HEK293 (cell line): ENCODE measurements around the gene DGKB.

Experiments used
- CTCF ChIA-PET: fragments of 350-600 bp; formaldehyde crosslinking; extraction: SDS; loops from one replicate; lab custom pipeline; 2021; ENCODE audit warnings: antibody characterized with exemption; lab: Yijun Ruan, JAX
- POLR2A ChIA-PET: fragments of 300-600 bp; formaldehyde crosslinking; extraction: SDS; loops from one replicate; lab custom pipeline; 2020; ENCODE audit warnings: antibody characterized with exemption, inconsistent platforms; lab: Yijun Ruan, JAX
- H3K27ac ChIP-seq: fragments of 200-500 bp; sonication (Bioruptor generic); 2 replicates; pipeline ENCODE4 v1.5.1; 2014; ENCODE audit warnings: low read depth, low read length, control low read depth, inconsistent platforms; ENCODE audit errors: extremely low read depth
- H3K36me3 ChIP-seq, 2 experiments: fragments of 200-500 bp in 1 of 2; sonication (Bioruptor generic) in 1 of 2; 1 replicate in 1 of 2; 2 replicates in 1 of 2; pipeline ENCODE4 v1.5.1; 2014 to 2017; ENCODE audit warnings: inconsistent platforms in 2 of 2, low read length in 2 of 2; ENCODE audit not compliant: control insufficient read depth in 2 of 2, insufficient read depth in 1 of 2
- H3K4me1 ChIP-seq: fragments of 200-500 bp; sonication (Bioruptor generic); 2 replicates; pipeline ENCODE4 v1.5.1; 2014; ENCODE audit warnings: mild to moderate bottlenecking, low read length, inconsistent platforms; ENCODE audit not compliant: control insufficient read depth, insufficient read depth
- H3K4me3 ChIP-seq: 2 replicates; pipeline ENCODE4 v1.5.1; 2011; ENCODE audit warnings: low read depth, mild to moderate bottlenecking, control low read depth, low read length, moderate library complexity
- H3K9me3 ChIP-seq: fragments of 200-500 bp; sonication (Bioruptor generic); 2 replicates; pipeline ENCODE4 v1.5.1; 2014; ENCODE audit warnings: low read depth, low read length, inconsistent platforms; ENCODE audit not compliant: control insufficient read depth, insufficient read depth
- MEIS1 ChIP-seq: sonication (generic); formaldehyde crosslinking; IDR thresholded peaks from 2 replicates; pipeline ENCODE4 v1.8.1; 2022; ENCODE audit warnings: missing genetic modification reagents, mild to moderate bottlenecking, borderline replicate concordance
- RBAK ChIP-seq: fragments of 450-650 bp; formaldehyde crosslinking; IDR thresholded peaks from 2 replicates; pipeline ENCODE4 v1.5.1; 2016; ENCODE audit warnings: missing biosample characterization, missing genetic modification characterization
- SALL2 ChIP-seq: fragments of 450-650 bp; formaldehyde crosslinking; IDR thresholded peaks from 2 replicates; pipeline ENCODE4 v1.5.0; 2017; ENCODE audit warnings: missing biosample characterization, mild to moderate bottlenecking, missing genetic modification characterization, borderline replicate concordance
- ZBTB1 ChIP-seq: fragments of 450-650 bp; formaldehyde crosslinking; IDR thresholded peaks from 2 replicates; pipeline ENCODE4 v1.5.1; 2016; ENCODE audit warnings: missing biosample characterization, missing genetic modification characterization
- ZFHX2 ChIP-seq: fragments of 450-650 bp; formaldehyde crosslinking; conservative IDR thresholded peaks from 2 replicates; pipeline ENCODE4 v1.5.1; 2016; ENCODE audit warnings: missing biosample characterization, missing genetic modification characterization
- ZNF2 ChIP-seq: fragments of 450-650 bp; formaldehyde crosslinking; IDR thresholded peaks from 2 replicates; pipeline ENCODE4 v1.5.1; 2016; ENCODE audit warnings: missing biosample characterization, missing genetic modification characterization
- ZNF211 ChIP-seq: fragments of 450-650 bp; formaldehyde crosslinking; IDR thresholded peaks from 2 replicates; pipeline ENCODE4 v1.5.1; 2016; ENCODE audit warnings: low read depth, missing biosample characterization, missing genetic modification characterization
- ZNF324 ChIP-seq: fragments of 450-650 bp; formaldehyde crosslinking; IDR thresholded peaks from 2 replicates; pipeline ENCODE4 v1.5.1; 2016; ENCODE audit warnings: missing biosample characterization, missing genetic modification characterization
- ZNF394 ChIP-seq: fragments of 450-650 bp; formaldehyde crosslinking; IDR thresholded peaks from 2 replicates; pipeline ENCODE4 v1.5.1; 2016; ENCODE audit warnings: missing biosample characterization, missing genetic modification characterization, mild to moderate bottlenecking, moderate library complexity, borderline replicate concordance
- ZNF404 ChIP-seq: fragments of 450-650 bp; formaldehyde crosslinking; IDR thresholded peaks from 2 replicates; pipeline ENCODE4 v1.5.1; 2017; ENCODE audit warnings: missing biosample characterization, missing genetic modification characterization
- ZNF426 ChIP-seq: fragments of 450-650 bp; formaldehyde crosslinking; IDR thresholded peaks from 2 replicates; pipeline ENCODE4 v1.5.1; 2017; ENCODE audit warnings: missing biosample characterization, missing genetic modification characterization, mild to moderate bottlenecking, inconsistent platforms, moderate library complexity
- ZNF433 ChIP-seq: fragments of 450-650 bp; formaldehyde crosslinking; IDR thresholded peaks from 2 replicates; pipeline ENCODE4 v1.5.1; 2016; ENCODE audit warnings: missing biosample characterization, missing genetic modification characterization, low read depth
- ZNF521 ChIP-seq: fragments of 450-650 bp; formaldehyde crosslinking; IDR thresholded peaks from 2 replicates; pipeline ENCODE4 v1.5.1; 2017; ENCODE audit warnings: missing biosample characterization, mild to moderate bottlenecking, missing genetic modification characterization
- ZNF529 ChIP-seq: fragments of 450-650 bp; formaldehyde crosslinking; IDR thresholded peaks from 2 replicates; pipeline ENCODE4 v1.5.1; 2017; ENCODE audit warnings: missing genetic modification characterization, missing biosample characterization; ENCODE audit not compliant: insufficient replicate concordance
- ZNF555 ChIP-seq: fragments of 450-650 bp; formaldehyde crosslinking; conservative IDR thresholded peaks from 2 replicates; pipeline ENCODE4 v1.5.1; 2017; ENCODE audit warnings: missing biosample characterization, mild to moderate bottlenecking, missing genetic modification characterization, inconsistent platforms
- ZNF560 ChIP-seq: fragments of 450-650 bp; formaldehyde crosslinking; IDR thresholded peaks from 2 replicates; pipeline ENCODE4 v1.5.1; 2017; ENCODE audit warnings: missing biosample characterization, missing genetic modification characterization, borderline replicate concordance
- ZNF585B ChIP-seq: fragments of 450-650 bp; formaldehyde crosslinking; IDR thresholded peaks from 2 replicates; pipeline ENCODE4 v1.5.1; 2016; ENCODE audit warnings: missing biosample characterization, missing genetic modification characterization
- ZNF626 ChIP-seq: fragments of 450-650 bp; sonication (Bioruptor Pico); formaldehyde crosslinking; IDR thresholded peaks from 2 replicates; pipeline ENCODE4 v1.5.1; 2018; ENCODE audit warnings: missing biosample characterization, missing genetic modification characterization, inconsistent platforms
- ZNF629 ChIP-seq: fragments of 450-650 bp; formaldehyde crosslinking; IDR thresholded peaks from 2 replicates; pipeline ENCODE4 v1.5.1; 2017; ENCODE audit warnings: missing biosample characterization, missing genetic modification characterization
- ZNF660 ChIP-seq: fragments of 450-650 bp; IDR thresholded peaks from 2 replicates; pipeline ENCODE4 v1.5.1; 2018; ENCODE audit warnings: missing biosample characterization, mild to moderate bottlenecking, missing genetic modification characterization
- ZNF701 ChIP-seq: fragments of 450-650 bp; formaldehyde crosslinking; IDR thresholded peaks from 2 replicates; pipeline ENCODE4 v1.5.1; 2016; ENCODE audit warnings: missing biosample characterization, missing genetic modification characterization
- ZNF843 ChIP-seq: fragments of 450-650 bp; formaldehyde crosslinking; IDR thresholded peaks from 2 replicates; pipeline ENCODE4 v1.5.1; 2016; ENCODE audit warnings: missing biosample characterization, missing genetic modification characterization
- ZSCAN30 ChIP-seq: fragments of 450-650 bp; IDR thresholded peaks from 2 replicates; pipeline ENCODE4 v1.5.1; 2018; ENCODE audit warnings: missing biosample characterization, mild to moderate bottlenecking, missing genetic modification characterization, moderate library complexity
- TF ChIP-seq, protein P1 (sequence below): fragments of 450-650 bp; formaldehyde crosslinking; IDR thresholded peaks from 2 replicates; pipeline ENCODE4 v1.5.1; 2016; ENCODE audit warnings: missing biosample characterization, missing genetic modification characterization, borderline replicate concordance
- TF ChIP-seq, protein P2 (sequence below): fragments of 450-650 bp; formaldehyde crosslinking; IDR thresholded peaks from 2 replicates; pipeline ENCODE4 v1.5.1; 2016; ENCODE audit warnings: missing biosample characterization, missing genetic modification characterization, borderline replicate concordance
- TF ChIP-seq, protein P3 (sequence below): fragments of 450-650 bp; formaldehyde crosslinking; IDR thresholded peaks from 2 replicates; pipeline ENCODE4 v1.5.1; 2016; ENCODE audit warnings: missing biosample characterization, missing genetic modification characterization
- TF ChIP-seq, protein P4 (sequence below): fragments of 450-650 bp; formaldehyde crosslinking; IDR thresholded peaks from 2 replicates; pipeline ENCODE4 v1.5.1; 2016; ENCODE audit warnings: missing biosample characterization, missing genetic modification characterization

The DGKB gene

DNA sequence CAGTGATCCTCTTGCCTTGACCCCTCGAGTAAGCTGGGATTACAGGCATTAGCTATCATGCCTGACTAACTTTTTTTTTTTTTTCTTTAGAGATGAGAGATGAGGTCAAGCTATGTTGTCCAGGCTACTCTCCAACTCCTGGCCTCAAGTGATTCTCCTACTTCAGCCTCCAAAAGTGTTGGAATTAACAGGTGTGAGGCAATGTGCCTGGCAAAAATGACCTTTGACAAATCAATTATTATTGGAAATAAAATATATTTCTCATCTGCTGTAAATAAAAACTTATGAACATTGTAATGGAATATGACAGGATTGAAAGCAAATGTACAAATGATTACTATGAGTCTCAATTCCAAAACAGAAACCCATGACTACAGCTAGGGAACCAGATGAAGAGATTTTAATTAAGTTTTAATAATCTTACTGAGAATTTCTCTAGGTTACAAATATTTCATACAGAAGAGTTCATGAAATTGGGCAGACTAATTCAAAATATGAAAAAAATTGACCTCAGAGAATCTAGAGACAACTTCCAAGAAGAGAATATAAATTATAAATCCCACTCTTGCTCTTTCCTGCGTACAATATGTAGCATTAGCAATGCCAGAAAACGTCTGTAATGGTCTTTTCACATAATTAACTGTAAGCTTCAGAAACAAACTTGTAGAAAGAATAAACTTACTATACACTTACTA lies 414.7 kb downstream of the DGKB start:
- Histone ChIP-seq H3K4me3 (no peak overlapping the region), H3K9me3 (no peaks in the 10 kb centered on the region), H3K27ac (no peak overlapping the region), H3K36me3 (no peaks in the 10 kb centered on the region), H3K4me1 (no peaks in the 10 kb centered on the region)
- ChIA-PET CTCF (no interaction called here), POLR2A (interaction anchor here (0.7 kb wide), 1 partner anchor 835 kb away, joined by 6 read pairs; no protein-coding TSS in a partner anchor)
- TF ChIP-seq ZNF555 (tag by site-specific recombination) (no peak), ZNF560 (tag by site-specific recombination) (no peak), ZNF585B (no peak), SALL2 (tag by site-specific recombination) (no peak), ZNF529 (tag by site-specific recombination) (no peak), ZNF404 (no peak), RBAK (tag by site-specific recombination) (no peak), ZNF660 (no peak), ZNF324 (no peak), ZNF626 (tag by site-specific recombination) (no peak), MEIS1 (CRISPR knock-in tag) (no peak), ZNF211 (no peak), ZBTB1 (tag by site-specific recombination) (no peak)
- TF ChIP-seq, protein P1, sequence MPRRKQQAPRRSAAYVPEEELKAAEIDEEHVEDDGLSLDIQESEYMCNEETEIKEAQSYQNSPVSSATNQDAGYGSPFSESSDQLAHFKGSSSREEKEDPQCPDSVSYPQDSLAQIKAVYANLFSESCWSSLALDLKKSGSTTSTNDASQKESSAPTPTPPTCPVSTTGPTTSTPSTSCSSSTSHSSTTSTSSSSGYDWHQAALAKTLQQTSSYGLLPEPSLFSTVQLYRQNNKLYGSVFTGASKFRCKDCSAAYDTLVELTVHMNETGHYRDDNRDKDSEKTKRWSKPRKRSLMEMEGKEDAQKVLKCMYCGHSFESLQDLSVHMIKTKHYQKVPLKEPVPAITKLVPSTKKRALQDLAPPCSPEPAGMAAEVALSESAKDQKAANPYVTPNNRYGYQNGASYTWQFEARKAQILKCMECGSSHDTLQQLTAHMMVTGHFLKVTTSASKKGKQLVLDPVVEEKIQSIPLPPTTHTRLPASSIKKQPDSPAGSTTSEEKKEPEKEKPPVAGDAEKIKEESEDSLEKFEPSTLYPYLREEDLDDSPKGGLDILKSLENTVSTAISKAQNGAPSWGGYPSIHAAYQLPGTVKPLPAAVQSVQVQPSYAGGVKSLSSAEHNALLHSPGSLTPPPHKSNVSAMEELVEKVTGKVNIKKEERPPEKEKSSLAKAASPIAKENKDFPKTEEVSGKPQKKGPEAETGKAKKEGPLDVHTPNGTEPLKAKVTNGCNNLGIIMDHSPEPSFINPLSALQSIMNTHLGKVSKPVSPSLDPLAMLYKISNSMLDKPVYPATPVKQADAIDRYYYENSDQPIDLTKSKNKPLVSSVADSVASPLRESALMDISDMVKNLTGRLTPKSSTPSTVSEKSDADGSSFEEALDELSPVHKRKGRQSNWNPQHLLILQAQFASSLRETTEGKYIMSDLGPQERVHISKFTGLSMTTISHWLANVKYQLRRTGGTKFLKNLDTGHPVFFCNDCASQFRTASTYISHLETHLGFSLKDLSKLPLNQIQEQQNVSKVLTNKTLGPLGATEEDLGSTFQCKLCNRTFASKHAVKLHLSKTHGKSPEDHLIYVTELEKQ (tag by site-specific recombination) = no peak

DNA sequence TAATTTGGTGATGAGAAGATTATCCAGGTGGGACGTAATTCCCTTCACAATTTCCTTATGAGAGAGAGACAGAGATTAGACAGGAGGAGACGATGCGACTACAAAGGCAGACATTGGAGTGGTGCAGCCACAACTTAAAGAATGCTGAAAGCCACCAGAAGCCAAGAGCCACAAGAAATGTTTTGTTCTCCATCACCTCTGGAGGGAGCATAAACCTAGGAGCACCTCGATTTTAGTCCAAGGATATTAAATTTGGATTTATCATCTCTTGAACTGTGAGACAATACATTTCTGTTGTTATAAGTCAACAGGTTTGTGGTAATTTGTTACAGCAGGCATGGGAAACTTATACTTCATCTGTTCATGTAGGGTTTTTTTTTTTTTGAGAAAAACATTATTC lies 418.9 kb downstream of the DGKB start:
- H3K4me3 ChIP-seq = no peak overlapping the region
- TF ChIP-seq ZNF521 (tag by site-specific recombination) (no peak), ZNF2 (tag by site-specific recombination) (no peak), ZSCAN30 (tag by site-specific recombination) (no peak), ZNF394 (tag by site-specific recombination) (no peak), ZNF701 (tag by site-specific recombination) (no peak), ZNF426 (no peak), ZNF629 (tag by site-specific recombination) (no peak), ZNF843 (tag by site-specific recombination) (no peak), ZFHX2 (tag by site-specific recombination) (no peak), ZNF433 (no peak)
- TF ChIP-seq, protein P2, sequence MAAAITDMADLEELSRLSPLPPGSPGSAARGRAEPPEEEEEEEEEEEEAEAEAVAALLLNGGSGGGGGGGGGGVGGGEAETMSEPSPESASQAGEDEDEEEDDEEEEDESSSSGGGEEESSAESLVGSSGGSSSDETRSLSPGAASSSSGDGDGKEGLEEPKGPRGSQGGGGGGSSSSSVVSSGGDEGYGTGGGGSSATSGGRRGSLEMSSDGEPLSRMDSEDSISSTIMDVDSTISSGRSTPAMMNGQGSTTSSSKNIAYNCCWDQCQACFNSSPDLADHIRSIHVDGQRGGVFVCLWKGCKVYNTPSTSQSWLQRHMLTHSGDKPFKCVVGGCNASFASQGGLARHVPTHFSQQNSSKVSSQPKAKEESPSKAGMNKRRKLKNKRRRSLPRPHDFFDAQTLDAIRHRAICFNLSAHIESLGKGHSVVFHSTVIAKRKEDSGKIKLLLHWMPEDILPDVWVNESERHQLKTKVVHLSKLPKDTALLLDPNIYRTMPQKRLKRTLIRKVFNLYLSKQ (tag by site-specific recombination) = no peak
- TF ChIP-seq, protein P3, sequence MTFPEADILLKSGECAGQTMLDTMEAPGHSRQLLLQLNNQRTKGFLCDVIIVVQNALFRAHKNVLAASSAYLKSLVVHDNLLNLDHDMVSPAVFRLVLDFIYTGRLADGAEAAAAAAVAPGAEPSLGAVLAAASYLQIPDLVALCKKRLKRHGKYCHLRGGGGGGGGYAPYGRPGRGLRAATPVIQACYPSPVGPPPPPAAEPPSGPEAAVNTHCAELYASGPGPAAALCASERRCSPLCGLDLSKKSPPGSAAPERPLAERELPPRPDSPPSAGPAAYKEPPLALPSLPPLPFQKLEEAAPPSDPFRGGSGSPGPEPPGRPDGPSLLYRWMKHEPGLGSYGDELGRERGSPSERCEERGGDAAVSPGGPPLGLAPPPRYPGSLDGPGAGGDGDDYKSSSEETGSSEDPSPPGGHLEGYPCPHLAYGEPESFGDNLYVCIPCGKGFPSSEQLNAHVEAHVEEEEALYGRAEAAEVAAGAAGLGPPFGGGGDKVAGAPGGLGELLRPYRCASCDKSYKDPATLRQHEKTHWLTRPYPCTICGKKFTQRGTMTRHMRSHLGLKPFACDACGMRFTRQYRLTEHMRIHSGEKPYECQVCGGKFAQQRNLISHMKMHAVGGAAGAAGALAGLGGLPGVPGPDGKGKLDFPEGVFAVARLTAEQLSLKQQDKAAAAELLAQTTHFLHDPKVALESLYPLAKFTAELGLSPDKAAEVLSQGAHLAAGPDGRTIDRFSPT (tag by site-specific recombination) = no peak
- TF ChIP-seq, protein P4, sequence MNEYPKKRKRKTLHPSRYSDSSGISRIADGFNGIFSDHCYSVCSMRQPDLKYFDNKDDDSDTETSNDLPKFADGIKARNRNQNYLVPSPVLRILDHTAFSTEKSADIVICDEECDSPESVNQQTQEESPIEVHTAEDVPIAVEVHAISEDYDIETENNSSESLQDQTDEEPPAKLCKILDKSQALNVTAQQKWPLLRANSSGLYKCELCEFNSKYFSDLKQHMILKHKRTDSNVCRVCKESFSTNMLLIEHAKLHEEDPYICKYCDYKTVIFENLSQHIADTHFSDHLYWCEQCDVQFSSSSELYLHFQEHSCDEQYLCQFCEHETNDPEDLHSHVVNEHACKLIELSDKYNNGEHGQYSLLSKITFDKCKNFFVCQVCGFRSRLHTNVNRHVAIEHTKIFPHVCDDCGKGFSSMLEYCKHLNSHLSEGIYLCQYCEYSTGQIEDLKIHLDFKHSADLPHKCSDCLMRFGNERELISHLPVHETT (tag by site-specific recombination) = no peak
- TF ChIP-seq, all 188 proteins: peak for 0
- H3K9me3 ChIP-seq = no peaks in the 10 kb centered on the region
- no peaks in the 10 kb centered on the region for H3K4me1 ChIP-seq
- ChIA-PET POLR2A (no interaction called here), CTCF (no interaction called here)
- no peak overlapping the region for H3K27ac ChIP-seq
- H3K36me3 ChIP-seq = no peaks in the 10 kb centered on the region
